Measurements from ENCODE around the gene CLDN22.

Gene CLDN22

DNA sequence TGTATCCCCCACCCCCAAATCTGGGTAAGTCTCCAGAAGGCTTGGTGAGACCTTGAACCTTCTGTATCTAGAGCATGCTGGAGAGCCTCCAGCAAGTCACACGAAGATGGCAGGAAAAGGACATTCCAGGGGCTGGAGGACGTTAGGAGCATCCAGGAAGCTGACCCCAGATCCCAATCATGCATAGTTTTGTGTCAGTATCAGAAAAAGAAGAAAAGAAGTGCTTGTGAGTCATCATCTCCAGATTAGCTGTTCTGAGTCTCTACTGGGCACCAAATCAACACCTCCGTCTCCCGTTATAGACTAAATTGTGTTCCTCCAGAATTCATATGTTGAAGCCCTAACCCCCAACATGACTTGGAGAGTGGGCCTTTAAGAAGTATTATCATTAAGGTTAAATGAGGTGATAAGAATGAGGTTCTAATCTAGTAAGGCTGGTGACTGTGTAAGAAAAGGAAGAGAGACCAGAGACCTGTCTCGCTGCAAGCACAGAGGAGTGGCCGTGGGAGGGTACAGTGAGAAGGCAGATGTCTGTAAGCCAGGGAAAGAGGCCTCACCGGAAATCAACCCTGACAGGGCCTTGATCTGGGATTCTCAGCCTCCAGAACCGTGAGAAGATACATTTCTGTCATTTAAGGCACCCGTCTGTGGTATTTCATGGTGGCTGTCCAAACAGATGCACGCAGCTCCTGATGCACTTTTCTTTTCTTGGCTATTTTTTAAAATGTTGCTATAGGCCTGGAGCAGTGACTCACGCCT lies 40.3 kb upstream of the CLDN22 start:
- TF ChIP-seq, protein P1, sequence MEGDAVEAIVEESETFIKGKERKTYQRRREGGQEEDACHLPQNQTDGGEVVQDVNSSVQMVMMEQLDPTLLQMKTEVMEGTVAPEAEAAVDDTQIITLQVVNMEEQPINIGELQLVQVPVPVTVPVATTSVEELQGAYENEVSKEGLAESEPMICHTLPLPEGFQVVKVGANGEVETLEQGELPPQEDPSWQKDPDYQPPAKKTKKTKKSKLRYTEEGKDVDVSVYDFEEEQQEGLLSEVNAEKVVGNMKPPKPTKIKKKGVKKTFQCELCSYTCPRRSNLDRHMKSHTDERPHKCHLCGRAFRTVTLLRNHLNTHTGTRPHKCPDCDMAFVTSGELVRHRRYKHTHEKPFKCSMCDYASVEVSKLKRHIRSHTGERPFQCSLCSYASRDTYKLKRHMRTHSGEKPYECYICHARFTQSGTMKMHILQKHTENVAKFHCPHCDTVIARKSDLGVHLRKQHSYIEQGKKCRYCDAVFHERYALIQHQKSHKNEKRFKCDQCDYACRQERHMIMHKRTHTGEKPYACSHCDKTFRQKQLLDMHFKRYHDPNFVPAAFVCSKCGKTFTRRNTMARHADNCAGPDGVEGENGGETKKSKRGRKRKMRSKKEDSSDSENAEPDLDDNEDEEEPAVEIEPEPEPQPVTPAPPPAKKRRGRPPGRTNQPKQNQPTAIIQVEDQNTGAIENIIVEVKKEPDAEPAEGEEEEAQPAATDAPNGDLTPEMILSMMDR (conservative IDR thresholded peaks at IDR 0.05; ENCODE audit: low read depth), result no peak
- H3K27ac ChIP-seq, result no peak overlapping the region
- DNase-seq (ENCODE audit: low spot score), result no peak
- ChIA-PET CTCF (interaction anchor here (0.6 kb wide), 1 partner anchor 1574 kb away, joined by 3 read pairs; no protein-coding TSS in a partner anchor), POLR2A (ENCODE audit: low non-redundant PET) (no interaction called here)

DNA sequence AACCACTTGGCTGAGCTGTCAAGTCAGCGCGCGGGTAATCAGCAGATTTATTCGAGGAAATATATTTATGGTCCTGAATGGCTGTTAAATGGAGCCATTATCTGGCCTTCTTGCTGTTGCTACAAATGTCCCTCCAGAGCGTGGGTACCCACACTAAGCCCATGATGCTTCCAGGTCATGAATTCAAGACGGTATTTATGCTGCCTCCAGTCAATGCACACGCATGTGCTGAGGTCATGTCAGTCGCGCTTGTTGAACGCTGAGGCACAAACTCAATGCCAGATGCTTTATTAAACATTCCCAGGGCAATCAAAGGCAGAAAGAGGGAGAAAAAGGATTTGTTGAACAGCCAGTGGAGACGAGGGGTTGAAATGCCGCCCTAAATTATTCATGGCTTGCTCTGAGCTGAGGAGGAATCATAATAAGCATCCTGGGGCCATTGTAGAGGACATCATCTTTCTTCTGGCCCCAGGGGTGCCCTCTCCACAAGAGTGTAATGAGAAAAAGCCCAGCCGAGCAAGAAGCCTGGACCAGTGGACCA lies 38.2 kb upstream of the CLDN22 start:
- CTCF ChIA-PET, result no interaction called here
- TF ChIP-seq, protein P1 (conservative IDR thresholded peaks at IDR 0.05; ENCODE audit: low read depth), result no peak
- no peak for DNase-seq (ENCODE audit: low spot score)
- H3K27ac ChIP-seq, result no peak overlapping the region
- POLR2A ChIA-PET (ENCODE audit: low non-redundant PET), result interaction anchor here (0.6 kb wide), 1 partner anchor 11 kb away, joined by 3 read pairs; no protein-coding TSS in a partner anchor

DNA sequence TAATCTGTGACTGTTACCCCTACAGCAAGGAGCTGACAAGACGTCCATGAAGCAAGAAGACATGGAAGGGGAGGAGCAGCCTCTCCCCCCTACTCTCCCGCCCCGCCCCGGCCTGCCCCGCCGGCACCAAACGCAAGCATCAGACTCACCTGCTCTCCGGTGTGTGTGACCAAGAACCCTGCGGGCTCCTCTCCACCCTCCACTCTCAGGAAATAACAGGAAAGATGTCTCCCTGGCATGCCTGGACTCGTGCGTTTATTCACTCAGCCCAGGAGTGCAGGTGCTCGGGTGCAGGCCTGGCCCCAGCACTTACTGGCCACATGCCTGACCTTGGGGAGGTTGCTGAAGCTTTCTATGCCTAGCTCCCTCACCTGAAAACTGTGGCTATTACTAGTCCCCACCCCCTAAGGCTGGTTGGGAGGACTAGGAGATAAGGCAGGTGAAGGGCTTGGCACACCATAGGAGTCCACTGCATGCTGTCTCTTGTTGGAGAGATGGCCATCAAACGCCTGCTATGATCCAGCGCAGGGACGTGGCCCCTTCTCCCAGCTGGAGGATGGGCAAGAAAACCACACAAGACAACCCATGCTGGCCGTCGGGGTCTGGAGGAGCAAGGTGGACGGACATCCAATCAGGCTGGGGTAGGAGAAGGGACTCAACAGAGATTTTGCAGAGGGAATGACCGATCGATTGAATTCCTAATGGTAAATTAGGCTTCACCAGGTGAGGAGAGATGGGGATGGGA lies 37.0 kb upstream of the CLDN22 start:
- CTCF ChIA-PET, result no interaction called here
- no peak overlapping the region for H3K27ac ChIP-seq
- POLR2A ChIA-PET (ENCODE audit: low non-redundant PET), result no interaction called here
- peak; percentile 86 for DNase-seq (ENCODE audit: low spot score)
- TF ChIP-seq, protein P1 (conservative IDR thresholded peaks at IDR 0.05; ENCODE audit: low read depth), result no peak

GRCh38 chr4:183356173-183356830 lies 36.2 kb upstream of the CLDN22 start:
- ChIA-PET POLR2A (ENCODE audit: low non-redundant PET) (no interaction called here), CTCF (interaction anchor here (0.7 kb wide), 1 partner anchor 367 kb away, joined by 3 read pairs; no protein-coding TSS in a partner anchor)
- DNase-seq (ENCODE audit: low spot score), result no peak
- TF ChIP-seq, protein P1 (conservative IDR thresholded peaks at IDR 0.05; ENCODE audit: low read depth), result no peak
- no peak overlapping the region for H3K27ac ChIP-seq

DNA sequence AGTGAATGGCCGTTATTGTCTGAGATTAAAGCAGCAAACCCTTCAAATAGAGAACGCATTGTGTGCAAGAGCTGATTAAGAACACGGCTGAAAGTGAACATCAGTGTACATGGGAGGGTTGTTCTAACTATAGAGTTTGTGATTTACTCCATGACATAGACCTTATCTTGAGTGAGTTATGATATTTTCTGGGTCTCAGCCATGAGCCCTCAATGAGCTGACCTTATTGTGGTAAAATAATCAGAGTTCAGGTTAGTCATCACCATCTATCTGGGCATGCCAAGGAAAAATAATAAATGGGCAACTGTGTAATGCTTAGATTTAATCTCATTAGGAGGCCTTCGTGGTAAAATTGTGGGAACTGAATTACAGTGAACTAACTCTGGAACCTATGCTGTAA lies 35.3 kb upstream of the CLDN22 start:
- TF ChIP-seq, protein P1 (conservative IDR thresholded peaks at IDR 0.05; ENCODE audit: low read depth), result no peak
- H3K27ac ChIP-seq, result no peak overlapping the region
- ChIA-PET POLR2A (ENCODE audit: low non-redundant PET) (no interaction called here), CTCF (interaction anchor here (0.6 to 0.7 kb wide), 3 partner anchors 11 to 368 kb away, joined by 3 to 6 read pairs (median 3); no protein-coding TSS in a partner anchor)
- DNase-seq (ENCODE audit: low spot score), result peak; percentile 47

- DNase-seq (ENCODE audit: low spot score), result peak; percentile 41
- ChIA-PET POLR2A (ENCODE audit: low non-redundant PET) (no interaction called here), CTCF (no interaction called here)
- TF ChIP-seq, protein P1 (conservative IDR thresholded peaks at IDR 0.05; ENCODE audit: low read depth), result no peak
- H3K27ac ChIP-seq, result no peak overlapping the region
Measured at GRCh38 chr4:183354219-183354618, 34.1 kb upstream of the CLDN22 start.

All from RWPE1 (cell line).